Heart left ventricle (tissue), 16 donors: ENCODE data around the gene WBP2. TPM values are rescaled to one million over a fixed set of nuclear protein-coding genes. Genes with fewer than 3 reads are reported as not detected.
A peak's percentile ranks its signal among the peaks of the same experiment; 100 is the strongest.

ENCODE experiments used
- ATAC-seq, 4 donors: fragments of 200-7000 bp; cut with Tn5 transposase; one replicate each; pipeline ENCODE4 v1.9.1; 2020 to 2022; ENCODE audit warnings: moderate library complexity in 4 of 4, mild to moderate bottlenecking in 3 of 4, moderate number of reproducible peaks in 1 of 4
- DNase-seq, 5 donors: peaks; one replicate each; pipeline ENCODE4 v3.0.0-alpha.2; 2020
- H3K27ac ChIP-seq, 12 donors: fragments of 200-600 bp; sonication (generic) in 4 of 12; one replicate each; pipeline versions ENCODE4 v1.5.0 to v1.8.0; 2016 to 2022; ENCODE audit warnings: mild to moderate bottlenecking in 2 of 12
- H3K27me3 ChIP-seq, 9 donors: fragments of 200-600 bp; sonication (generic) in 2 of 9; one replicate each; pipeline versions ENCODE4 v1.5.1 to v1.8.0; 2016 to 2022; ENCODE audit warnings: mild to moderate bottlenecking in 3 of 9
- H3K36me3 ChIP-seq, 9 donors: fragments of 200-600 bp; sonication (generic) in 2 of 9; one replicate each; pipeline versions ENCODE4 v1.5.0 to v1.8.0; 2018 to 2022; ENCODE audit warnings: mild to moderate bottlenecking in 2 of 9
- H3K4me1 ChIP-seq, 12 donors: fragments of 200-600 bp; sonication (generic) in 4 of 12; one replicate each; pipeline versions ENCODE4 v1.5.0 to v1.8.0; 2016 to 2022; ENCODE audit warnings: mild to moderate bottlenecking in 3 of 12
- H3K4me3 ChIP-seq, 12 donors: fragments of 200-600 bp; sonication (generic) in 4 of 12; one replicate each; pipeline versions ENCODE4 v1.5.0 to v1.8.0; 2017 to 2022; ENCODE audit warnings: mild to moderate bottlenecking in 9 of 12, moderate library complexity in 4 of 12
- H3K9me3 ChIP-seq, 12 donors: fragments of 200-600 bp; sonication (generic) in 4 of 12; one replicate each; pipeline versions ENCODE4 v1.5.0 to v1.8.0; 2016 to 2022; ENCODE audit warnings: mild to moderate bottlenecking in 1 of 12
- CTCF ChIP-seq, 12 donors: fragments of 200-600 bp; sonication (generic) in 4 of 12; IDR thresholded peaks; one replicate each; pipeline versions ENCODE4 v1.5.0 to v1.8.0; 2018 to 2022; ENCODE audit warnings: antibody characterized with exemption in 12 of 12, mild to moderate bottlenecking in 5 of 12
- POLR2A ChIP-seq, 2 donors: fragments of 450-650 bp; IDR thresholded peaks; one replicate each; pipeline ENCODE4 v1.6.1; 2017; ENCODE audit warnings: antibody characterized with exemption in 2 of 2, mild to moderate bottlenecking in 2 of 2, moderate library complexity in 2 of 2
- WGBS, 4 donors: extraction: QIAGEN DNeasy Blood & Tissue Kit in 2 of 4; methylation state at CpG; one replicate each; pipeline versions ENCODE4 v1.1.5 to v1.1.7; 2013 to 2018; 5-methylcytosine and 5-hydroxymethylcytosine counted together
- intact Hi-C, 10 donors: fragments of 100-400 bp; cut with DNase I; formaldehyde crosslinking; loops; one replicate each; pipeline versions ENCODE4 v1.11.1 to v1.14.2; 2022
- polyA plus RNA-seq, 2 donors: library from polyadenylated mRNA; stranded (reverse); fragments of 200-250 nt; gene quantifications; one replicate each; pipeline ENCODE4 v1.2.3, GENCODE V29; 2013
- total RNA-seq, 9 donors: library from RNA; depleted of rRNA in 2 of 9; stranded (reverse); fragments of >200 nt in 2 of 9; fragmentation: NEBNext Ultra II Directional in 3 of 9; extraction: Animal tissue kit (Norgen Biotek cat#: 25700) in 3 of 9; gene quantifications; one replicate each; pipeline versions ENCODE4 v1.1.0 to v1.2.4, GENCODE V29; 2016 to 2023
- donor health status: ischemic (EF 13 %, LVEDD 7.1; RV severe dilation, severe dysfunction).
- donor health status: healthy with polysubstance abuse.
- donor health status: DM: no; HTN: yes; CAD: no.
- donor health status: DM: no; HTN: no; CAD: no.
- donor health status: ischemic (EF 25% LVEDD 6.9; RV normal size, moderate dysfunction).
- donor health status: ischemic (EF 25% LVEDD 5.7; RV mildly dilated, moderate dysfunction).
- donor health status: healthy.
- donor health status: DM: yes; HTN: yes; CAD: no.
- donor health status: ischemic (EF 35%, LVEDD 5.7; RV mildly dilated, moderate dysfunction).
- donor health status: nonischemic (EF 11% LVEDD 7.7; RV severe dilation, severe dysfunction).
- donor health status: DM: yes; HTN: yes; CAD: no.
- donor health status: PGD.
- donor health status: ischemic (EF 29% LVEDD 5.4; RV normal size, mild dysfunction).
- donor health status: nonischemic (EF 23%, LVEDD 6.1; RV moderate dilation, normal function).

The WBP2 gene
- total and polyA plus RNA-seq, 11 donors = 128 to 311 (median 158) TPM

GRCh38 chr17:75875940-75876189, 20.7 kb upstream of the WBP2 start:
- H3K36me3 ChIP-seq = peaks cover 0 to 27% (median 22%) of the 10 kb centered on the region in 9 donors
- WGBS, 4 donors = 42 to 67% (median 56%) methylated on average over 3 to 5 of the region's 5 CpGs
- H3K4me3 ChIP-seq = peak overlapping the region in 10 of 12 donors; percentile 64 to 96 (median 78)
- no peak for TF ChIP-seq POLR2A (IDR thresholded peaks at IDR 0.05)
- no peak for TF ChIP-seq CTCF (IDR thresholded peaks at IDR 0.05)
- DNase-seq (peak in 1 of 5 donors; percentile 58), ATAC-seq (peak in 2 of 4 donors; percentile 8 to 12)
- H3K9me3 ChIP-seq = no peaks in the 10 kb centered on the region
- H3K27ac ChIP-seq = peak overlapping the region; percentile 91 to 99 (median 96)
- peaks cover 17 to 71% (median 51%) of the 10 kb centered on the region in 12 donors for H3K4me1 ChIP-seq
- H3K27me3 ChIP-seq = no peaks in the 10 kb centered on the region
- intact Hi-C loops = loop anchor here in 5 of 10 donors (1.0 to 10.0 kb wide), 4 partner anchors 21 to 101 kb away; partner anchors contain the start of gene WBP2 (in 1 of the 5)

DNA sequence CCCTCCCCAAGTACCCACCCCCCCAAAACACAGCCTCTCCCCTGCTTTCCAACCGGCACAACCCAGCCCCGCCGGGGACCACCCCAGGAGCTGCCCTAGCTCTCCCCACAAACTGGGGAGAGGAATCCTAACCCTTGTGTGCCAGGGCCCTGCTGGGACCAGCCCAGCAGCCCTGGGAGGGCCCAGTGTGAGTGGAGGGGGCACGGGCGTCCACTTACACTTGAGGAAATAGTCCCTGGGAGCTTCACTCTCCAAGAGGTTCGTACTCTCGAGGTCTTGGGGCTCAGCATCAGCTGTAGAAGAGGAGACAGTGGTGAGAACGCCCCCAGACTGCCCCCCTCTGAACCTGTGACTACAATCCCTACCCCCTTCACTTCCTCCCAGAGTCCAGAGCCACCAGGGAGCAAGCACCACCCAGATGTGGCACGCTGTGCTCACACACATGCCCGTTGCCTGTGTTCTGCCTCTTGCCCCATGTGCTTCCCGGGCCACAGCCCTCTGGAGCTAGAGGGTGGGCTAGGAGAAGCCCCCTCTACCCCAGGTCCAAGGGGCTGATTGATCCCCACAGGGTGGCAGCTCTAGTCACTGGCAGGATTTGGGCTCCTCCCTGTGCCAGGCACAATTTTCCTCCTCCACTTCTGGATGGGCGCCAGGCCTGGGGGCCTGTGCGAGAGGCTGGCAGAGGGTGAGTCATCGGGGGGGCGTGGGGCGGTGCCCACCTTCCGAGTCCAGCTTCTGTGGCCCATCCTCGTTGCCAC, 20.2 kb upstream of the WBP2 start:
- ATAC-seq = no peak
- H3K36me3 ChIP-seq = peaks cover 0 to 27% (median 22%) of the 10 kb centered on the region in 9 donors
- intact Hi-C loops = loop anchor here in 2 of 10 donors (10.0 kb wide), 1 partner anchor 101 kb away; a partner anchor contains a TSS
- peak overlapping the region in 8 of 12 donors; percentile 64 to 96 (median 77) for H3K4me3 ChIP-seq
- H3K9me3 ChIP-seq = no peaks in the 10 kb centered on the region
- peak overlapping the region; percentile 91 to 99 (median 96) for H3K27ac ChIP-seq
- 40 to 74% (median 67%) methylated on average over 4 to 18 of the region's 18 CpGs for WGBS, 4 donors
- peak in 3 of 5 donors; percentile 47 to 64 (median 62) for DNase-seq
- H3K4me1 ChIP-seq = peaks cover 17 to 75% (median 52%) of the 10 kb centered on the region in 12 donors
- TF ChIP-seq CTCF (IDR thresholded peaks at IDR 0.05) (no peak), POLR2A (IDR thresholded peaks at IDR 0.05) (no peak)
- no peaks in the 10 kb centered on the region for H3K27me3 ChIP-seq

- Histone ChIP-seq H3K27ac (peak overlapping the region in 11 of 12 donors; percentile 90 to 99 (median 96)), H3K4me3 (no peak overlapping the region), H3K36me3 (peaks cover 0 to 27% (median 22%) of the 10 kb centered on the region in 9 donors), H3K4me1 (peaks cover 17 to 83% (median 56%) of the 10 kb centered on the region in 12 donors), H3K9me3 (no peaks in the 10 kb centered on the region), H3K27me3 (no peaks in the 10 kb centered on the region)
- intact Hi-C loops = loop anchor here in 2 of 10 donors (10.0 kb wide), 1 partner anchor 100 kb away; a partner anchor contains a TSS
- 91 to 96% (median 93%) methylated on average over 24 to 38 of the region's 38 CpGs for WGBS, 4 donors
- TF ChIP-seq CTCF (IDR thresholded peaks at IDR 0.05) (no peak), POLR2A (IDR thresholded peaks at IDR 0.05) (no peak)
- DNase-seq (peak in 1 of 5 donors; percentile 66), ATAC-seq (no peak)
Observed at GRCh38 chr17:75874323-75875181, 19.4 kb upstream of the WBP2 start.
